ENCODE data around the gene C15orf39. TPM values are rescaled to one million over a fixed set of nuclear protein-coding genes. Genes with fewer than 3 reads are reported as not detected.

C15orf39 gene
- total RNA-seq, 1 experiment from 2014 or later: 45.6 TPM

GRCh38 chr15:75156326-75157215, 45.1 kb upstream of the C15orf39 start:
- Mint-ChIP-seq H3K27ac (peak overlapping the region in 1 of 3 experiments; percentile 61; a peak in 2 of 7 replicates), H3K27me3 (ENCODE audit: low read depth) (no peaks in the 10 kb centered on the region; the same call in 1 of the 2 replicates), H3K9me3 (no peaks in the 10 kb centered on the region), H3K4me3 (no peak overlapping the region; a peak in 1 of 5 replicates), H3K36me3 (ENCODE audit: insufficient read depth in 1 of 3, low read depth in 3 of 3) (no peaks in the 10 kb centered on the region; a peak in 2 of 7 replicates), H3K4me1 (peaks cover 11 to 28% of the 10 kb centered on the region in 2 experiments)
- Histone ChIP-seq H2AK5ac (ENCODE audit: insufficient read length, low read length) (no peak overlapping the region), H3K14ac (ENCODE audit: insufficient read depth, low read length) (no peak overlapping the region), H2BK12ac (ENCODE audit: insufficient read length, low read depth, low read length) (no peak overlapping the region), H2BK120ac (ENCODE audit: low read depth, low read length, poor library complexity, severe bottlenecking) (no peak overlapping the region), H2BK20ac (ENCODE audit: low read depth, low read length, poor library complexity, severe bottlenecking) (no peak overlapping the region), H3K9me3 (ENCODE audit: control insufficient read depth, low read depth, low read length) (no peaks in the 10 kb centered on the region), H4K20me1 (ENCODE audit: control insufficient read depth, insufficient read depth, insufficient read length) (no peaks in the 10 kb centered on the region), H3K23me2 (ENCODE audit: insufficient read length, low read depth, low read length, poor library complexity, severe bottlenecking) (no peaks in the 10 kb centered on the region), H3K56ac (ENCODE audit: insufficient read length, low read depth, low read length) (no peak overlapping the region), H3K27ac (ENCODE audit: insufficient read length, low read depth, low read length) (no peak overlapping the region), H3K23ac (ENCODE audit: insufficient read length, low read depth, low read length) (no peak overlapping the region), H2AFZ (ENCODE audit: low read length) (no peak overlapping the region), H3T11ph (ENCODE audit: low read length) (no peak overlapping the region), H3K18ac (ENCODE audit: insufficient read length, low read depth, low read length) (no peak overlapping the region), H3K79me2 (ENCODE audit: insufficient read depth, low read length) (no peaks in the 10 kb centered on the region), H3K4ac (ENCODE audit: low read depth, low read length) (no peak overlapping the region), H3K79me1 (ENCODE audit: insufficient read depth, low read depth, low read length, poor library complexity, severe bottlenecking) (no peaks in the 10 kb centered on the region), H3K4me2 (ENCODE audit: insufficient read depth, insufficient read length, low read length) (no peak overlapping the region), H4K91ac (ENCODE audit: insufficient read length, low read depth, low read length) (no peak overlapping the region), H2BK15ac (ENCODE audit: low read depth, low read length) (0 out of 2 replicates have a peak overlapping the region, but pooled peaks have one; percentile 52), H3K9ac (ENCODE audit: extremely low read depth, insufficient read length, low read length) (no peak overlapping the region), H3K27me3 (ENCODE audit: insufficient read depth, low read length) (no peaks in the 10 kb centered on the region; the same call in 1 of the 2 replicates), H2BK5ac (ENCODE audit: insufficient read length, low read length) (no peak overlapping the region), H4K5ac (ENCODE audit: insufficient read length, low read depth, low read length) (no peak overlapping the region), H3K4me1 (ENCODE audit: insufficient read depth, low read length) (no peaks in the 10 kb centered on the region), H4K8ac (replicated peaks; ENCODE audit: insufficient read length, low read depth, low read length) (no peak overlapping the region)
- no peak for TF ChIP-seq CTCF (conservative IDR thresholded peaks at IDR 0.05)
- peak; percentile 59 for DNase-seq
- no CpG with 5 or more reads among the region's 12 CpGs for WGBS (ENCODE audit: extremely low coverage, insufficient read length, low lambda C conversion rate)
